Keratinocyte (primary cell): ENCODE results near the gene SLC35A1. TPM values are rescaled to one million over a fixed set of nuclear protein-coding genes. Genes with fewer than 3 reads are reported as not detected.
A peak's percentile ranks its signal among the peaks of the same experiment; 100 is the strongest.

Experiments
- DNase-seq: peaks from one replicate; pipeline ENCODE4 v3.0.0-alpha.2; 2011; ENCODE audit warnings: low read depth, missing footprints, low spot score
- FAIRE-seq: peaks from 2 replicates; lab custom pipeline; 2011; peaks lifted over from hg19 to GRCh38; lab: Jason Lieb, UNC
- H2AFZ ChIP-seq: 2 replicates; pipeline ENCODE4 v1.6.0; 2012; ENCODE audit warnings: low read length, control low read depth, inconsistent platforms; ENCODE audit not compliant: control insufficient read depth
- H3K27ac ChIP-seq: 2 replicates; pipeline ENCODE4 v1.5.1; 2011; ENCODE audit warnings: low read length; ENCODE audit not compliant: control insufficient read depth, insufficient read depth
- H3K27me3 ChIP-seq: 3 replicates; pipeline ENCODE4 v1.6.0; 2011; ENCODE audit warnings: low read length; ENCODE audit not compliant: control insufficient read depth, insufficient read depth; ENCODE audit errors: extremely low read depth
- H3K36me3 ChIP-seq, 2 experiments: 2 replicates in 1 of 2; 3 replicates in 1 of 2; pipeline ENCODE4 v1.5.1; 2011; ENCODE audit warnings: low read length in 2 of 2, mild to moderate bottlenecking in 1 of 2; ENCODE audit not compliant: control insufficient read depth in 2 of 2, insufficient read depth in 2 of 2; ENCODE audit errors: extremely low read depth in 1 of 2
- H3K4me1 ChIP-seq: 3 replicates; pipeline ENCODE4 v1.5.1; 2011; ENCODE audit warnings: low read length; ENCODE audit not compliant: control insufficient read depth, insufficient read depth; ENCODE audit errors: extremely low read depth
- H3K4me2 ChIP-seq: 3 replicates; pipeline ENCODE4 v1.6.0; 2011; ENCODE audit warnings: low read depth, low read length; ENCODE audit not compliant: control insufficient read depth, insufficient read depth; ENCODE audit errors: extremely low read depth
- H3K4me3 ChIP-seq, 3 experiments: fragments of 200-600 bp in 1 of 3; sonication (generic) in 1 of 3; 2 replicates in 2 of 3; 3 replicates in 1 of 3; pipeline ENCODE4 v1.5.1; 2011 to 2016; ENCODE audit warnings: low read length in 3 of 3, mild to moderate bottlenecking in 3 of 3, control low read depth in 2 of 3, inconsistent platforms in 1 of 3, low read depth in 1 of 3, mixed read lengths in 1 of 3, mixed run types in 1 of 3, moderate library complexity in 1 of 3; ENCODE audit not compliant: control insufficient read depth in 2 of 3, insufficient read depth in 2 of 3; ENCODE audit errors: extremely low read depth in 1 of 3
- H3K79me2 ChIP-seq: 2 replicates; pipeline ENCODE4 v1.6.0; 2012; ENCODE audit warnings: low read length; ENCODE audit not compliant: control insufficient read depth, insufficient read depth
- H3K9ac ChIP-seq: 3 replicates; pipeline ENCODE4 v1.6.0; 2011; ENCODE audit warnings: low read length; ENCODE audit not compliant: control insufficient read depth, insufficient read depth; ENCODE audit errors: extremely low read depth
- H3K9me1 ChIP-seq: 3 replicates; pipeline ENCODE4 v1.6.0; 2011; ENCODE audit warnings: low read length; ENCODE audit not compliant: control insufficient read depth, insufficient read depth; ENCODE audit errors: extremely low read depth
- H3K9me3 ChIP-seq: 2 replicates; pipeline ENCODE4 v1.5.1; 2012; ENCODE audit warnings: low read depth, low read length; ENCODE audit not compliant: control insufficient read depth
- H4K20me1 ChIP-seq: 3 replicates; pipeline ENCODE4 v1.6.0; 2011; ENCODE audit warnings: low read length; ENCODE audit not compliant: control insufficient read depth, insufficient read depth; ENCODE audit errors: extremely low read depth
- EZH2 ChIP-seq: IDR thresholded peaks from one replicate; pipeline ENCODE4 v1.6.1; 2012; ENCODE audit warnings: inconsistent platforms, mild to moderate bottlenecking, low read length, moderate library complexity
- dilution Hi-C: fragments of 300-500 bp; cut with MboI; formaldehyde crosslinking; loops from one replicate; pipeline ENCODE4 v1.7.0; 2020; ENCODE audit warnings: low sequenced_read_pairs; ENCODE audit not compliant: extremely low pct_ligation_motif_present
- polyA plus RNA-seq, 5 experiments: library from polyadenylated mRNA; depleted of rRNA in 3 of 5; stranded (reverse) in 3 of 5; stranded (forward) in 1 of 5; unstranded in 1 of 5; fragments of >200 nt; gene quantifications; 1 replicate in 1 of 5; 2 replicates in 3 of 5; 3 replicates in 1 of 5; pipeline versions ENCODE4 v1.2.1 to v1.2.3, GENCODE V29; 2011 to 2012; ENCODE audit warnings: missing spikeins in 2 of 5, low read depth in 1 of 5, low replicate concordance in 1 of 5
- TF ChIP-seq, protein P1 (sequence below), 3 experiments: IDR thresholded peaks in 1 of 3; conservative IDR thresholded peaks in 1 of 3; optimal IDR thresholded peaks in 1 of 3; 2 replicates in 2 of 3; 3 replicates in 1 of 3; pipeline versions ENCODE3 to v1.5.1; 2011; ENCODE audit warnings: low read length in 3 of 3, mild to moderate bottlenecking in 3 of 3, moderate library complexity in 2 of 3, control low read depth in 1 of 3, inconsistent platforms in 1 of 3; ENCODE audit not compliant: insufficient read depth in 2 of 3; ENCODE audit errors: extremely low read depth in 1 of 3

Gene SLC35A1
- polyA plus RNA-seq, 1 donor (not counting 4 experiments of a cell fraction or from before 2014, with no cell fraction given), result 25.1 TPM

DNA sequence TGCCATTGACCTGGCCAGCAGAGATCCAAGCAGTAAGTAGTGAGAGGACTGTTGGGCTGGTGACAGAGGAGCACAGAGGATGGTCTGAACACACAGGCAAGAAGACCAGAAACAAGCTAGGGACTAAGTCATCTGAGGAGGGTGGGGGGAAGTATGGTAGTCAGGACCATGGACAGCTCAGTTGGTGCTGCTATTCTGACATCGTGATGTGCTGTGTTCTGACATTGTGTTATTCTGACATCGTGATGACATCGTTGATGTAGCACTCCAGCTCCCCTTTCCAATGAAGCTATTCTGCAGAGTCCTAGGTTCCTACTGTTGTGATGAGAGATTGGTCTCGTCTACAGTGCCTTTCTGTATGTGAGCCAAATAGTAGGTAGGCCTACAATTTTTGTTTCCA, 36.3 kb upstream of the SLC35A1 start:
- no peak overlapping the region for H3K27ac ChIP-seq
- H3K79me2 ChIP-seq, result no peaks in the 10 kb centered on the region
- no peak for TF ChIP-seq EZH2
- TF ChIP-seq, protein P1, sequence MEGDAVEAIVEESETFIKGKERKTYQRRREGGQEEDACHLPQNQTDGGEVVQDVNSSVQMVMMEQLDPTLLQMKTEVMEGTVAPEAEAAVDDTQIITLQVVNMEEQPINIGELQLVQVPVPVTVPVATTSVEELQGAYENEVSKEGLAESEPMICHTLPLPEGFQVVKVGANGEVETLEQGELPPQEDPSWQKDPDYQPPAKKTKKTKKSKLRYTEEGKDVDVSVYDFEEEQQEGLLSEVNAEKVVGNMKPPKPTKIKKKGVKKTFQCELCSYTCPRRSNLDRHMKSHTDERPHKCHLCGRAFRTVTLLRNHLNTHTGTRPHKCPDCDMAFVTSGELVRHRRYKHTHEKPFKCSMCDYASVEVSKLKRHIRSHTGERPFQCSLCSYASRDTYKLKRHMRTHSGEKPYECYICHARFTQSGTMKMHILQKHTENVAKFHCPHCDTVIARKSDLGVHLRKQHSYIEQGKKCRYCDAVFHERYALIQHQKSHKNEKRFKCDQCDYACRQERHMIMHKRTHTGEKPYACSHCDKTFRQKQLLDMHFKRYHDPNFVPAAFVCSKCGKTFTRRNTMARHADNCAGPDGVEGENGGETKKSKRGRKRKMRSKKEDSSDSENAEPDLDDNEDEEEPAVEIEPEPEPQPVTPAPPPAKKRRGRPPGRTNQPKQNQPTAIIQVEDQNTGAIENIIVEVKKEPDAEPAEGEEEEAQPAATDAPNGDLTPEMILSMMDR (optimal IDR thresholded peaks at IDR 0.05 in 1 of 3, IDR thresholded peaks at IDR 0.05 in 1 of 3, conservative IDR thresholded peaks at IDR 0.05 in 1 of 3; ENCODE audit: extremely low read depth in 1 of 3, insufficient read depth in 2 of 3, low read length in 3 of 3), result no peak
- no peak overlapping the region for H3K4me2 ChIP-seq
- no peaks in the 10 kb centered on the region for H3K27me3 ChIP-seq
- H3K9me3 ChIP-seq, result no peaks in the 10 kb centered on the region
- H3K4me1 ChIP-seq, result no peaks in the 10 kb centered on the region
- peak; percentile 91 for FAIRE-seq
- peak; percentile 5 for DNase-seq
- dilution Hi-C loops, result no loop called here
- no peak overlapping the region for H3K4me3 ChIP-seq
- no peak overlapping the region for H3K9ac ChIP-seq
- no peaks in the 10 kb centered on the region for H4K20me1 ChIP-seq
- no peak overlapping the region for H2AFZ ChIP-seq
- no peaks in the 10 kb centered on the region for H3K9me1 ChIP-seq
- no peaks in the 10 kb centered on the region for H3K36me3 ChIP-seq

DNA sequence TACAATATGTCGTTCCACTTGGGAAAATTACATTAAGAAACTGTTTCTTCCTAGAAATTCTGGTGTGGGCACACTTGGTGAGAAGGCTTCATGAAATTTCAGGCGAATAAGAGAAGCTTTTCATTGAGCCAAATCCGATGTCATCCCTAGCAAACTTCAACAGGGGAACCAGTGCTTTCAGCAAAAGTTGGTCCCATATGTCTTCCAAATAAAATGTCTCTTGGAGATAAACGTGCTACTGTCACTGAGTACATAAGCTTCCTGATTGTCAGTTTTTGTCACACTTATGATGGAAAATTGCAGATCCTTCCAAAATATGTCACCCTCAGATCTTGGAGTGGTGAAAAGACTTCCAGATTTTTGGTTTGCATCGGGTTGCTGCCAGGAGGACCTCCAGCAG, 31.1 kb upstream of the SLC35A1 start:
- Histone ChIP-seq H3K9me1 (no peaks in the 10 kb centered on the region), H3K9me3 (no peaks in the 10 kb centered on the region), H3K9ac (no peak overlapping the region), H3K27me3 (no peaks in the 10 kb centered on the region), H3K4me3 (no peak overlapping the region), H3K36me3 (no peaks in the 10 kb centered on the region), H3K4me2 (no peak overlapping the region), H3K79me2 (no peaks in the 10 kb centered on the region), H3K27ac (no peak overlapping the region), H3K4me1 (no peaks in the 10 kb centered on the region), H4K20me1 (no peaks in the 10 kb centered on the region), H2AFZ (no peak overlapping the region)
- no peak for DNase-seq
- dilution Hi-C loops, result no loop called here
- no peak for TF ChIP-seq EZH2
- TF ChIP-seq, protein P1 (optimal IDR thresholded peaks at IDR 0.05 in 1 of 3, IDR thresholded peaks at IDR 0.05 in 1 of 3, conservative IDR thresholded peaks at IDR 0.05 in 1 of 3; ENCODE audit: extremely low read depth in 1 of 3, insufficient read depth in 2 of 3, low read length in 3 of 3), result no peak
- no peak for FAIRE-seq
